ENCODE data around the gene STAT5B.

- TF ChIP-seq ZNF565 (CRISPR knock-in tag; conservative IDR thresholded peaks at IDR 0.05; ENCODE audit: low read depth) (no peak), PATZ1 (CRISPR knock-in tag; IDR thresholded peaks at IDR 0.05; ENCODE audit: borderline replicate concordance) (no peak), ZFP30 (CRISPR knock-in tag; IDR thresholded peaks at IDR 0.05) (no peak), ARNTL (CRISPR knock-in tag; IDR thresholded peaks at IDR 0.05; ENCODE audit: borderline replicate concordance, low read depth) (no peak), ZC3H10 (CRISPR knock-in tag; IDR thresholded peaks at IDR 0.05) (no peak), RARB (CRISPR knock-in tag; IDR thresholded peaks at IDR 0.05) (no peak)
These were observed 95.7 kb downstream of the STAT5B start for GRCh38 chr17:42180411-42180921.

Measured in SK-N-SH treated with all-trans-retinoic acid at 6 μM for 48 hours (cell line).